Endothelial cell of umbilical vein (primary cell): Measurements from ENCODE around the gene COX6B1. TPM values are rescaled to one million over a fixed set of nuclear protein-coding genes. Genes with fewer than 3 reads are reported as not detected.

Experiments
- BruUV-seq: library from RNA; stranded (reverse); fragments of 400-500 nt; replicated peaks from 2 replicates; lab custom pipeline; 2021; lab: Mats Ljungman, UMichigan
- CTCF ChIA-PET: fragments of 300-600, 350-600 bp; sonication (Branson Sonifier 250); formaldehyde crosslinking; loops from one replicate; lab custom pipeline; 2021; ENCODE audit warnings: antibody characterized with exemption, inconsistent platforms; lab: Charles Lee
- POLR2A ChIA-PET: fragments of 300-600, 350-600 bp; sonication (Branson Sonifier 250); formaldehyde crosslinking; loops from one replicate; lab custom pipeline; 2021; ENCODE audit warnings: antibody characterized with exemption, inconsistent platforms; lab: Charles Lee
- DNase-seq: peaks from one replicate; pipeline ENCODE4 v3.0.0-alpha.2; 2011; ENCODE audit warnings: low read depth, low spot score
- FAIRE-seq: peaks from 2 replicates; lab custom pipeline; 2011; peaks lifted over from hg19 to GRCh38; lab: Jason Lieb, UNC
- H2AFZ ChIP-seq: 2 replicates; pipeline ENCODE4 v1.6.0; 2012; ENCODE audit warnings: low read depth, low read length, control low read depth, inconsistent platforms
- H3K27ac ChIP-seq: 2 replicates; pipeline ENCODE4 v1.5.1; 2011; ENCODE audit warnings: low read depth, mild to moderate bottlenecking, control low read depth, low read length, moderate library complexity; ENCODE audit not compliant: insufficient read depth
- H3K27me3 ChIP-seq, 2 experiments: 2 replicates each; pipeline versions ENCODE4 v1.6.0 to v1.6.1; 2011; ENCODE audit warnings: low read length in 2 of 2, mixed read lengths in 1 of 2; ENCODE audit not compliant: control insufficient read depth in 2 of 2, insufficient read depth in 2 of 2
- H3K36me3 ChIP-seq, 2 experiments: 2 replicates in 1 of 2; 3 replicates in 1 of 2; pipeline ENCODE4 v1.5.1; 2011; ENCODE audit warnings: low read length in 2 of 2, mild to moderate bottlenecking in 1 of 2, moderate library complexity in 1 of 2; ENCODE audit not compliant: control insufficient read depth in 2 of 2, insufficient read depth in 2 of 2; ENCODE audit errors: extremely low read depth in 1 of 2
- H3K4me1 ChIP-seq: 3 replicates; pipeline ENCODE4 v1.5.1; 2011; ENCODE audit warnings: mild to moderate bottlenecking, low read length; ENCODE audit not compliant: control insufficient read depth, insufficient read depth; ENCODE audit errors: extremely low read depth
- H3K4me2 ChIP-seq: 2 replicates; pipeline ENCODE4 v1.6.1; 2011; ENCODE audit warnings: low read length, control low read depth, mixed read lengths; ENCODE audit not compliant: insufficient read depth
- H3K4me3 ChIP-seq, 3 experiments: fragments of 200-600 bp in 1 of 3; sonication (generic), shearing (Covaris generic) in 1 of 3; replicated peaks in 1 of 3; 2 replicates each; pipeline ENCODE4 v1.5.1; 2011 to 2016; ENCODE audit warnings: control low read depth in 3 of 3, low read length in 3 of 3, mild to moderate bottlenecking in 2 of 3, inconsistent platforms in 1 of 3, low read depth in 1 of 3, moderate library complexity in 1 of 3; ENCODE audit not compliant: insufficient read depth in 1 of 3
- H3K79me2 ChIP-seq: 2 replicates; pipeline ENCODE4 v1.6.0; 2012; ENCODE audit warnings: low read length, inconsistent platforms; ENCODE audit not compliant: control insufficient read depth, insufficient read depth
- H3K9ac ChIP-seq: replicated peaks from 2 replicates; pipeline ENCODE3; 2011; ENCODE audit warnings: low read length, control low read depth; ENCODE audit not compliant: insufficient read depth; ENCODE audit errors: extremely low read depth
- H3K9me1 ChIP-seq: replicated peaks from 3 replicates; pipeline ENCODE4 v1.6.0; 2011; ENCODE audit warnings: mild to moderate bottlenecking, low read length; ENCODE audit not compliant: control insufficient read depth, insufficient read depth; ENCODE audit errors: extremely low read depth
- H3K9me3 ChIP-seq: replicated peaks from 2 replicates; pipeline ENCODE4 v1.5.1; 2012; ENCODE audit warnings: low read length, inconsistent platforms; ENCODE audit not compliant: control insufficient read depth, insufficient read depth
- H4K20me1 ChIP-seq: replicated peaks from 2 replicates; pipeline ENCODE3; 2011; ENCODE audit warnings: mild to moderate bottlenecking, low read length; ENCODE audit not compliant: control insufficient read depth, insufficient read depth; ENCODE audit errors: extremely low read depth
- CTCF ChIP-seq, 2 donors: IDR thresholded peaks; 1 replicate in 1 of 2; 2 replicates in 1 of 2; pipeline ENCODE4 v1.5.1; 2011; ENCODE audit warnings: low read length in 2 of 2, mild to moderate bottlenecking in 2 of 2, moderate library complexity in 2 of 2, control low read depth in 1 of 2, inconsistent platforms in 1 of 2, low read depth in 1 of 2; ENCODE audit not compliant: insufficient read depth in 1 of 2; ENCODE audit errors: extremely low read depth in 1 of 2
- EZH2 ChIP-seq: IDR thresholded peaks from 2 replicates; pipeline ENCODE4 v1.6.1; 2012; ENCODE audit warnings: borderline replicate concordance, low read depth, mild to moderate bottlenecking, moderate library complexity, low read length, inconsistent platforms; ENCODE audit not compliant: severe bottlenecking
- MYC ChIP-seq: IDR thresholded peaks from one replicate; pipeline ENCODE4 v1.6.1; 2011; ENCODE audit warnings: mild to moderate bottlenecking, low read depth, low read length
- dilution Hi-C: fragments of 300-500 bp; cut with MboI; formaldehyde crosslinking; loops from one replicate; pipeline ENCODE4 v1.15.0; 2019; ENCODE audit warnings: low sequenced_read_pairs; ENCODE audit not compliant: extremely low pct_ligation_motif_present
- intact Hi-C: fragments of 100-400 bp; cut with micrococcal nuclease; formaldehyde crosslinking; loops from one replicate; pipeline ENCODE4 v1.10.0; 2022
- polyA plus RNA-seq, 4 experiments: library from polyadenylated mRNA; depleted of rRNA in 3 of 4; stranded (reverse) in 3 of 4; unstranded in 1 of 4; fragments of >200 nt; gene quantifications; 2 replicates each; pipeline versions ENCODE4 v1.2.1 to v1.2.3, GENCODE V29; 2011 to 2012; ENCODE audit warnings: missing spikeins in 1 of 4
- total RNA-seq: library from RNA; stranded (reverse); gene quantifications from 2 replicates; pipeline ENCODE4 v1.2.3, GENCODE V29; 2021
- TF ChIP-seq, protein P1 (sequence below): IDR thresholded peaks from 2 replicates; pipeline ENCODE4 v1.6.1; 2011; ENCODE audit not compliant: insufficient read depth, insufficient read length

COX6B1 gene
- total and polyA plus RNA-seq, 2 donors (not counting 3 experiments of a cell fraction or from before 2014, with no cell fraction given): 327 to 692 TPM

DNA sequence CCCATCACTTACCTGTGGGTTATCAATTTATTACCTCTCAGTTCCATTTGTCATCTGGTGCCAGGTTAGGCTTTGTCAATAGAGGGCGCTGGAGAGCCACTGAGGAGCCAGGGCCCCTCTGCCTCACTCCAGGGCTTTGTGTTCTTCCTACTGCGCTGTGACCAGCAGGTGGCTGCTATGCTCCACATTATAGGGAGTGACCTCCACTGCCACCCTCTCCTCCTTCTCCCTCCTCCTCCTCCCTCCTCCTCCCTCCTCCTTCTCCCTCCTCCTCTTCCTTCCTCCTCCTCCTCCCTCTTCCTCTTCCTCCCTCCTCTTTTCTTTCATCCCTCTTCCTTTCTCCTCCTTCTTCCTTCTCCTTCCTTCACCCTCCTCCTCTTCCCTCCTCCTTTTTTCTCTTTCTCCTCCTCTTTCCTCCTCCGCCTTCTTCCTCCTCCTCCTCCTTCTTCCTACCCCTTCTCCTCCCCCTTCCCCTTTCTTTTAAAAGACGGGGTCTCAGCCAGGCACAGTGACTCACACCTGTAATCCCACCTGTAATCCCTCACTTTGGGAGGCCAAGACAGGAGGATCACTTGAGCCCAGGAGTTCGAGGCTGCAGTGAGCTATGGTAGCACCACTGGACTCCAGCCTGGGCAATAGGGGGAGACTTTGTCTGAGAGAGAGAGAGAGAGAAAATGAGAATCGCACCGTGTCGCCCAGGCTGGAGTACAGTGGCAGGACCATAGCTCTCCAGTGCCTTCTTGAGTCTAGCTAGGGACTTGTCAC, 45.9 kb downstream of the COX6B1 start:
- no peak overlapping the region for H3K4me3 ChIP-seq
- POLR2A ChIA-PET: no interaction called here
- no peaks in the 10 kb centered on the region for H3K9me3 ChIP-seq
- H3K27me3 ChIP-seq: no peaks in the 10 kb centered on the region
- DNase-seq (peak; percentile 78), FAIRE-seq (peak; percentile 86)
- dilution Hi-C loops (no loop called here), intact Hi-C loops (loop anchor here (1.0 to 5.0 kb wide), 5 partner anchors 23 to 237 kb away; partner anchors contain the start of gene TMEM147)
- no TSS peak for BruUV-seq
- no peaks in the 10 kb centered on the region for H3K4me1 ChIP-seq
- H3K4me2 ChIP-seq: no peak overlapping the region
- no peaks in the 10 kb centered on the region for H4K20me1 ChIP-seq
- H2AFZ ChIP-seq: no peak overlapping the region
- no peak overlapping the region for H3K9ac ChIP-seq
- no peak overlapping the region for H3K27ac ChIP-seq
- H3K79me2 ChIP-seq: no peaks in the 10 kb centered on the region
- no peaks in the 10 kb centered on the region for H3K36me3 ChIP-seq
- TF ChIP-seq EZH2: no peak
- no peak for TF ChIP-seq MYC
- TF ChIP-seq CTCF (IDR thresholded peaks at IDR 0.05; ENCODE audit: extremely low read depth in 1 of 2, insufficient read depth in 1 of 2, low read depth in 1 of 2, low read length in 2 of 2): peak; percentile 97
- TF ChIP-seq, protein P1, sequence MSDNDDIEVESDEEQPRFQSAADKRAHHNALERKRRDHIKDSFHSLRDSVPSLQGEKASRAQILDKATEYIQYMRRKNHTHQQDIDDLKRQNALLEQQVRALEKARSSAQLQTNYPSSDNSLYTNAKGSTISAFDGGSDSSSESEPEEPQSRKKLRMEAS: no peak
- no peaks in the 10 kb centered on the region for H3K9me1 ChIP-seq
- CTCF ChIA-PET: interaction anchor here (0.7 to 6.8 kb wide), 13 partner anchors 9 to 238 kb away, joined by 3 to 54 read pairs (median 4); no protein-coding TSS in a partner anchor
